ENCODE measurements around the gene PCED1B.

DNA sequence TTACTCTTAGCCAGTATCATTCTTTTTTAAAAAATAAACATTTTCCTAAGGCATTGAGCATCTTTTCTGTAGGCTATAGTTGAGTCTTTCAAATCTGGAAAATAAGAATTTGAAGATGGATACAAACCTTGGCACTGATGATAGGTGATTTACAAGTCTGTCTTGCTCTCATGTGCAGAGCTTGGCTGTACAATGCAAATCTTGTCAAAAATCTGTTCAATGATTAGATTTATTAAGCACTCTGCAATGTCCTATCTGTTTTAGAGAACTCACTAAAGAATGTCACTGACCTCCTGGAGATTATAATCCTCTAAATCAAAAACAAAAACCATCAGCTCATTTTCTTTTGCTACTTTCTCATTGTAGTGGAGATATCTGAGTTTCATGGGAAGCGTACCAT lies 43.2 kb downstream of the PCED1B start:
- TF ChIP-seq CTCF (IDR thresholded peaks at IDR 0.05) = no peak
- no peak for TF ChIP-seq POLR2A (IDR thresholded peaks at IDR 0.05)
